GM18499 (cell line): ENCODE data around the gene LRIG3.
A peak's percentile ranks its signal among the peaks of the same experiment; 100 is the strongest.

Source experiments
- ATAC-seq: cut with Tn5 transposase; IDR thresholded peaks from one replicate; pipeline ENCODE4 v1.9.1; 2021; ENCODE audit warnings: moderate number of reproducible peaks; ENCODE audit not compliant: insufficient read depth, unreplicated experiment

LRIG3 gene

DNA sequence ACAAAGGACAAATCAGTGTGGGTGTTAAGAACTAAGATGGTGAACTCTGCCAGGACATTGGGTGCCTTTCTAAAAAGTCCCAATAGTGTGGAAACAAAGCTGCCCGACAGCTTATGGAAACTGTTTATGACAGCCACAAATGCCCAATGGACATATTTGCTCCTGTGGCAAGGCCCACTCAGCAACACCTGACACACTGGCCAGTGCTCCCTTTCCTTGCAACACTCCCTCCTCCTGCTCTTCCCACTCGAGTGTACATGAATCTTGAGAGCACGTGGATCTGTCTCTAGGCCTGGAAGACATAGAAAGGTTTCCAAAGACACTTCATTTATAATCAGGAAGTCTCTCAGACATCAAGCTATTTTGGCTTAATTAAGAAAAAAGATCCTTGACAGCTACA, 14.2 kb upstream of the LRIG3 start:
- ATAC-seq, result no peak

DNA sequence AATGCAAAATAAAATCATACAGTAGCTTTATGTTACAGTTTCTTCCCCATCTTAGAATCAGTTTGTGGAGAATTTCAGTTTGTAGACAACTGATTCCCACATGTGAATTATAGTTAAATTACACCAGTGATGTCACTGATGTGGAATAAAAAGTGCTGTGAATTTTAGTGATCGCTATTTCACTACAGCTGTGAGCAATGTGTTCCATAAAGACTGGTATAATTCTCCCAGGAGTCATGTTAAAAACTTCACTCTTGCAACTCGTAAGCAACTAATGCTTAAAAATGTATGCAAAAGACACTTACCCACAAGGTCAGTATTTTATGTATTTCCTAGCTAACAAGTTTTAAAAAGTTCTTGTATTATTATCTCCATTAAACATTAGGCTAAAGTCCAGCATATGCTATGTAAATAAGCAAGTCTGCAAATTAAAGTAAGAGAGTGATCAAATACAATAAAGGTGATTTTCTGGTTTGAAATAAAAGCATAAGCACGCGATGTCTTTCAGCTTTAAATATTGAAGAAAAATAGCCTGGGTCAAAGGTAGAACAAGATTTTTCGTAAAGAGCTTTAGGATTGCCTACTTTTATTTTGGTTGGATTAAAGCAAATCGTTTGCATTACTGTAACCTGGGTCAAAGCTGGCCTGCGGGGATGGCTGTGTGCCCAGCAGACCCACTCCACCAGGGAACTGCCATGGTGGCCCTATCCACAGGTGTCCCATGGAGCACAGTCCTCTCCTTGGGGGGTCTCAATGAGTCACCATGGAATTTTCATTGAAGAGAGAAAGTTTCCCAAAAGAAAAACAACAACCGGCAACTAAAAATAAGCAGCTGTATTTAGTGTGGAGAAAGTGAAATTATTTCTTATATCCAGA, 12.7 kb upstream of the LRIG3 start:
- ATAC-seq, result no peak

DNA sequence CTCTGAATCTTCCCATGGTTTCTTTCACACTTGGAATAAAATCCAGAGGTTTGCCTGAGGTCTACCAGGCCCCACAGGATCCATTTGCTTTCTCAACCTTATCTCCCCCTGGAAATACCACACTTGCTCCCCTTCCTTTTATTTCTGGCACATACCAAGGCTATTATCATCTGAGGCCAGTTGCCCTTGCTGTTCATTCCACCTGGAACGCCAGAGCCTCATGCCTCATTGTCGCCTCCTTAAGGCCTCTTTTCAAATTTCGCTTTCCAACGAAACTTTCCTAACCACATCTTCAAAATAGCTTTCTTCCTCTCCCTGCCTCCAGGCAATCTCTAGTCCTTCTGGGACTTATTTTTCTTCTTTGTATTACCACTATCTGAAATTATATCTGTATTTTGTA, 11.2 kb upstream of the LRIG3 start:
- no peak for ATAC-seq

DNA sequence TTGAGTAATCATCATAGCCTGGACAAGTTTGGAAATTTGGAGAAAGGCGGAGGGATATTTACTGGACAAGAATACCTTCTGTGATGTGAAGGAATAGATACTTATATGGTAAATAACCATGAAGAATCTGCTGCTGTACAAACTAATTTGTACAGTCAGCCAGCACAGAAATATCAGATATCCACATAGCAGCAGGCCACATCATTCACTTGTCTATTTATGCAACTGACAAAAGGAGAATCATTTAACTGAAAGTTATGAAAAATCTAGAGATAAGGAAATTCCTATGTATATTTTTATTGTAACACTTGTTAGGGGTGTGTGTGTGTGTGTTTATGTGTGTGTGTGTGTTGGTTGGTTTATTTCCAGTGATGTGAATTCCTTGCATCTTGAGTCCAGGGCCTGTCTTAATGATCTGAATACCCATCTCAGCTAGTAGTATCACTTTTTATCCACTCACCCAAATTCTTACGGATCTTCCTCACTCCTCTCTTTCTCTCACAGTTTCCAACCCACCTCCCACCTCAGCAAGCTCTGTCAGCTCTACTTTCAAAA, 10.5 kb upstream of the LRIG3 start:
- no peak for ATAC-seq

DNA sequence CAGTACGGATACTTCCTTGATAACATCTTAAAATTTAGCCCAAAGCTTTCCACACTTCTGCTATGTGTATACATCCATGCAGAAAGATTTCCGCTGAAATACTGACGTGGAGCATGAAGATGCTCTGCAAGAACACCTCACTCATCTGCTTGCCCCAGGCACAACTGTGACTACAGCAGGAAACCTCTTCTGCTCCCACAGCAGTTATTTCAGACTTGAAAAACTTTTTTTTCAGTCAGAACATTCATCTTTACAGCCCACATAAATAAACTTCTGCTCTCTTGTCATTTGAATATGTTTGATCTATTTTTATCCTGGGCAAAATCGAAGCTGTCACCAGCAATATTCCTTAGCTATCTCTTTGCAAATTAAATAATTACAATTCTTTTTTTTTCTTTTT, 6.8 kb upstream of the LRIG3 start:
- no peak for ATAC-seq

DNA sequence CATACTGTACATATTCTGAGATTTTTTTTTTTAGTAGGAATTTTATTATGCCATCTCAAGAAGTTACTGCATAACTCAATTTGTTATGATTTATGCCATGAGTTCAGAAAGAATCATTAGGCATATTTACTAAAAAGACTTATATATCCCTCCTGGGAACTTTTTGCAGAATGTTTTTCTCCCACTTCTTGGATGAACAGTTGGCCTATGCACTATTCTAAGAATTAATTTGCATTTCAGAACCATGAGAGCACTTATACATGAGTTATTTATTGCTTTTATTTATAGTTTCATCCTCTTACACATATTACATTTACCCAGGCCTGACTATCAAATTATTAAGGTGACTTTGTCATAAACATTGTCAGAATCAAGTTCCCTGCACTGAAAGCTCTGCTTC, 6.3 kb upstream of the LRIG3 start:
- no peak for ATAC-seq

DNA sequence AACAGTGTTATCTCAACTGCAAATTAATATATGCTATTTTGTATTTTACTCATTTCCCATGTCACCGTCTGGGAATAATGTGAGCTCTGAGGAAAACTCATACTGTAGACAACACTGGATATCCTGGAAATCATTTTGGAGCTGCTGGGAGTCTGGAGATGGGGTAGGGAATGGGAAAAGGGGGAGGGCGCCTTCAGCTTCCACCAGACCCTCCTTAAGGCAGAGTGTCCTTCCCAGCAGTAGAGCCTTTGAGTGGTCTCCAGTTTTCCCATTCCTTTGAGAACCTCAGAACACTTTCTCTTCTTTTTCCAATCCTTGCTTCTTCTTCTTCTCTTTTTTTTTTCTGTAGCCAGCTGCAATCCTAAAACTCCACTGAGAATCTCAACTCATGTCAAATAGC, 5.4 kb upstream of the LRIG3 start:
- no peak for ATAC-seq

DNA sequence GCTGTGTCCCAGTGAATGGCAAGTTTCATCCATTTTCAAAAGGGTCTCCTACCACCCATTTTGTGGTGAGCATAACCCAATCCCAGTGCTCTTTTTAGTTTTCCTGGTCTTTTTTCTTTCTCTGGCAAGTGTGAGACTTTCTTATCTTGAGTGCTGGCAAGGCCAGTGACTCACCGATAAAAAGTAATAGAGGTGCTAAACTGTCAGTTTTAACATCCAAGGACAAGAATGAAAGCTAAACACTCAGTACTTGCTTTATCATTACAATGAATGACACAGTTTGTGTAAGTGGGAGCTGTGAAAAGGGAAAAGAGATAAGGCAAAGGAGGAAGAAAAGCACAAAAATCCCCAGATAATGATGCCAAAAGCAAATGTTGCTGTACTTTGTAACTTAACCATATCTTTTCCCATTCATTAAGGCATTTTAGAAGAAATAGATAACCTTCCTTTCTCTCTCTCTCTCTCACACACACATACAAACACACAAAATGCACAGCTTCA, 4.9 kb upstream of the LRIG3 start:
- ATAC-seq, result no peak

DNA sequence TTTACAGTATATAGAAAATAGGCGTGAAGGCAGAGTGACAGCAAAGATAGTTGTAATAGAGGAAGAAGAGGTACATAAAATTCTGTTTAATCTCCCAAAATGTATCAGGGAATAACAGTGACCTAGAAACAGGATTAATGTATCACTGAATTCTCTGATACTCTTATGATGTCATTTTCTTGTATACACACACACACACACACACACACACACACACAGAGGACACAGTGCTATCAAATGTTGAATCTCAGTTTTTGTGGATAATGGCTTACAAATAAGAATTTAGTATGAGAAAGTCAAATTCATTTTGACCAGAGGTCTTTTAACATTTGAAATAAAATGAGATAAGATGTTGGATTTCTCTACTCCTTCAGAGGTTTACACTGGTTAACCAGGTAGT, 4.3 kb upstream of the LRIG3 start:
- no peak for ATAC-seq

DNA sequence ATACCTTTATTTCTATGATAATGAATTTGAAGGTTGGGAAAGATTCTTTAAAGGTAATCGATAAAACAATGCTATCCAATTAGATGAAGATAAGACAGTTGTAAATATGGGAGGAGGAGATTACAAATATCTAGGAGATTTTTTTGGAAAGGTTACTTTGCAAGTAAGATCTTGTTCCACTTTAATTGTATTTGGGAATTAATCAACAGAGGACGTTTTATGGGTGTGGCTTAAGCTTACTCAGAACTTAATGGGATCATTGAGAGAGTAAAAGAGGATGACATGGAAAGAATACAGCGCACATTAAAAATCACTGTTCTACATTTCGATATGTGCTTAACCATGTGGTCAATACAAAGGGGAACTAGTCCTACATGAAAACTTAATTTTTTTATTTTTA, 3.5 kb upstream of the LRIG3 start:
- no peak for ATAC-seq

DNA sequence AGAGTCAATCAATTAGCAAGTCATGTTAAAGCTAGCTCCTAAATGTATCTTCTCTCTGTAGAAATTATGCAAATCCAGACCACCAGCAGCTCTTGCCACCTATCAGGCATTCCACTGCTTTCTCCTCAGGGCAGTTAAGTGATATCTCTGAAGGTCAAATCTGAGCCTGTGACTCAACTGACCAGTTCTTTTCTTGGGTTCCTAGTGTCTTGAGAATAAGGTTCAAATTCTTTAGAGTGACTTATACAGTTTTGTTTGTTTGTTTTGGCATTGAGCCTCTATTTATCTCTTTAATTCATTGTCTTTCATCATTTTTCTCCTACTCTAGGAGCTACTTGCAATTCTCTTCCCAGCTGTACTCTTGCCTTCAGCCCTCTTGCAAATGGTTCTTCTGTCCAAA, 2.5 kb upstream of the LRIG3 start:
- no peak for ATAC-seq

DNA sequence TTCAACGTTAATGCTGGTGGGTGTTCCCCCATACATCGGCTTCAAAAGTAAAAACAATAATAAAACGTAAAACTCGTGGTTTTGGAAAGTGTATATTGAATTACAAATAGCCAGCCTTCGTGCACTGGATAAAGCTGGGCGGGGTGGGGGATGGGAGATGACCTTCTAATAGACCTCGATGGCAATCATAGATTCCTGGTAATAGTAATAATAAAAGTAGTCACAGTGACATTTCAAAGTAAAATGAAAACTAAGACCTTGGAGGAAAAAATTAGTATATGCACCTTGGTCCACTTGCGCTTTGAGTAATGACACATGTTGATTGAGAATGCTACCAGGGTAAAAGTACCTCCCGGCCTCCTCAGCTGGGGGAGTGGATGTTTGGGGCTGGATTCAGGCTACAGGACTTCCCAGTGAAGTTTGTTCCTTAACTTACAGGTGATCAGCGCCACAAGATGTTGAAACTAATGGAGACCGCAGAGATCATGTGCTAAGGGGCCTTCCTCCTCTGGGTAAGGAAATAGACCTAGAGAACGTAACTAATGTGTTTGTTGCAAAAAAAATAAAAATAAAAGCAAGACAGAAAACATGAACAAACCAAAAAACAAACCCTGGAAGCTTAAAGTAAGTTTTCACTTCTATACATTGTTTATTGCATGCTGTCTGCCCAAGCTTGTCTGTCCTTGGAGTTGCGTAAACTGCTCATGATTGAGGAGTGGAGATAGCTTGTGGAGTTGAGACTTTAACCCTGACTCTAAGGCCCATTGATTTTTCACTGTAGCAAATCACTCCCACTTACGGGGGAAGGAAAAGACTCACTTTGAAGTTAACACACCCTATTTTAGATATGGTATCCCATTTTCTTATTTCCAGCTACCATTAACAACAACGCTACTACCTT, 907 bp upstream of the LRIG3 start:
- ATAC-seq, result no peak

DNA sequence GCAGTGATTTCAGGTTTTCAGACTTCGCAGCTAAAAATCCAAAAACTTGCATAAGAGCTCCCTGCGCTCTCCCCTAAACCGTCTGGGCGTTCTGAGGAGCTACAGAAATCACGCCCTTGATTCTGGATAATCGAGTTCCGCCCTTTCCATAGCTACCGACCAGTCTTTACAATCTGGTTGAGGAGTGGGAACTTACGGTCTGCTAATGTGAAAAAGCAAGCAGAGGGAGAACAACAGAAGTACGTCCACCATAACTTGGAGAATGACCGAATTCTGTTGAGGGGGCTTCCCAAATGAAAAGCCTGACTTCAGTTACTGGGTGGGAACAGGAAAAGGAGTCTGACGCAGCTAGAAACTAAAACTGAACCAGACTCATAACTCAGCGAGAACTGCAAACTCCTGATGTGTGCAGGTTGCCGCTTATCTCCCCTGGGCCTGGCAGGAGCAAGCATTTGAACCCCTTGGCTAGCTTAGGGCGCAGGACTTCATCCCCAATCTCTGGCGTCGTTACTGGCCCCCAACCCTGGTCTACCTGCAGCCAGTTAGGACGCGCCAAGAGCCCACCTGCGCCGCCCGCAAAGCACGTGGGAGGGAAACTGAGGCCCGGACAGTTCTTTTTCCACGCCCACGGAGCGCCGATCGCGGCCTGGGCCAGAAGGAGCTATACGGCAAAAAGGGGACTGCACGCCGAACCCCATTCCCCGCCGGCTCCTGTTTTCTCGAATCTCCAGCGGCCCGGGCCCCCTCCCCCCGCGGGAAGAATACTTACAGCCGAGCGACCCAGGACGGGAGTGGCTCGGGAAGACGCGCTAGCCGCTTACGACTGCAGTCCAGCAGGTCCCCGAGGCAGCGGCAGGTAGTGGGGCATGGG, 838 bp downstream of the LRIG3 start:
- peak; percentile 23 for ATAC-seq

DNA sequence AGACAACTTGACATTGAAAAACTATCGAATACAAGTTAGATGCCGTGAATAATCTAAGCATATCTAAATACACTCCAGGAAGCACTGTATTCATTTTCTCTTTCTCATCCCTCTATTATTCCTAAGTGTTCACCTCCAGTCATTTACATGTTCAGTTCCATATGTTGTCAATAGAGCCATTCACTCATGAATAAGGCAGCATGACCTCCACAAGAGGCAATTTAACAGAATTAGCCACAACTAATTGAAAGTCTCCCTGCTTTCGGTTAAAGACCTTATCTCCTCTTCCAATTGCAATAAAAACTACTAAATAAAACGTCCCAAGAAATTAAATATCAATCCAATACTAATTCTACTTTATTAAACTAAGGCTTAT, 1.8 kb downstream of the LRIG3 start:
- ATAC-seq, result no peak

DNA sequence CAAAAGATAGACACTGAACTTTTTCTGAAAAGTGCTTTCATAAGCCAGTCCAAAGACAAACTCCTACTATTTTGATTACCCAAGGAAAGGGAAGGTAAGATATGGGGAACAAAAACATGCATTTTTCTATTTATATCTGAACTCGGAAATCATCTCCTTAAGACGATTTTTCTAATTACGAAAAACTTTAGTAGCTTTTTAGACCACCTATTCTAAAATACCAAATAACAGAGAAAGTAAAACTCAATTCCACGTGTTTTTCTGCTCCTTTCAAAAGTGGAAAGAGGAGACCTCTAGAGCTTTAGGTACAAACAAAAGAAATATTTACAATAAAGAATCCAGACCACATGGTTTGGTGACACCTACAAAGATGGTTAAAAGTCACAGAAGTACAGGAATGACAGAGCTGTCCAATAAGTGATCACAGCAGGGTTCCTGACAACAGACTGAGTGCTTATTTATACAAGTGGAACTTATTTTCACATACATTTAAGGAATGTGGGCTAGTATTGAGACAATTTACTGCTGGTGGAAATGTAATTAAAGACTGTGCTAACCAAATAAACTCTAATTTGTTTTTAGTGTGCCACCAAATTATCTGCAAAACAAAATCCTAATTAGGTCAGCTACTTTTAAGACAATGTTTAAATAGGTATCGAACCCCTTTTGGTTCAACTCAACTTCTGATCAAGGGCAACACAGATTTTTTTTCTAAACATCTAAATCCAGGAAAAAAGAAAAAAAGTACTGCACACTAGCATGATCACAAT, 2.4 kb downstream of the LRIG3 start:
- ATAC-seq, result no peak

DNA sequence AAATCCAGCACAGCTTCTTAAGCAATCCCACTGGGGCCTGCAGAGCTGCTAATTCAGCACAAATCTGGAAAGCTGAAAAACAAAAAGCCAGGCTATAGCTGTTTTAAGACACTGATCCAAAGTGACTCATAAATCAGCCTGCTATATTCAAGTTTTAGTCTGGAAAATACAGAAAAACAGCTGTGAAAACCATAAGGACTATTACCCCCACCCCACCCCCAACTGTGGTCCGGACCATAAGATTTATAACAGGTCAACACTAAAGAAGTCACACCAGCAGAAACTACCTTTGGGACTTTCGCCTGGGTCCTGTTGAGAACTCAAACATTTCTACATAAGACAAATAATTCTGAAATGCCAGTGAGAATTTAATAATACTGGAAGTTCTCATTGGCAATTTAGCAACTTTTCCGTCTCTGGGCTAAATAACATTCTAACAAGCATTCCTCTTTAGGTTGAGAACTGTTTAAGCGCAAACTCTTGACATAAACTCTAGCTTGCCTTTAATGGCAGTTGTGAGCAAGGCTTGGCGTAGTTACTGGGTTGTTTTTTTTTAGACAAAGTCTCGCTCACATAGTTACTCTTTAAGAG, 3.3 kb downstream of the LRIG3 start:
- ATAC-seq, result no peak

DNA sequence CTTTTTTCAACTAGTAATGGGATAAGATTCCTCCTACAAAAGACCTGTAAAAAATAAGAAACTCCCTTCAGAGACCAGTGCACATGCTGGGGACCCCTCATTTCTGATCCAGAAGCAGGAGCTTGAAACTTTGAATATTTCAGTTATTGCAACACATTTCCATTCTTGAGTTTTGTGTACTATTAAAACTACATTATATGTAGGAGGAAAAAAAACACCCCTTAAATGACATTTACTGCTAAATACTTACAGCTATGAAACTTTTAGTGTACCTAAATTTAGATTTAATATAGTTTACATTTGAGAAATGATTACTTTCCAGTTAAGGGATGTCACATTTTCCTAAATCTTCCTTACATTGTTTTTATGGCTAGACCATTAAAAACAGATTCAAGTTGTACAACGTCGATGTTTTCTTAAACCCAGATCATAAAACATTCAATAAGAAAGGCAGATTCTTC, 4.1 kb downstream of the LRIG3 start:
- ATAC-seq, result no peak

DNA sequence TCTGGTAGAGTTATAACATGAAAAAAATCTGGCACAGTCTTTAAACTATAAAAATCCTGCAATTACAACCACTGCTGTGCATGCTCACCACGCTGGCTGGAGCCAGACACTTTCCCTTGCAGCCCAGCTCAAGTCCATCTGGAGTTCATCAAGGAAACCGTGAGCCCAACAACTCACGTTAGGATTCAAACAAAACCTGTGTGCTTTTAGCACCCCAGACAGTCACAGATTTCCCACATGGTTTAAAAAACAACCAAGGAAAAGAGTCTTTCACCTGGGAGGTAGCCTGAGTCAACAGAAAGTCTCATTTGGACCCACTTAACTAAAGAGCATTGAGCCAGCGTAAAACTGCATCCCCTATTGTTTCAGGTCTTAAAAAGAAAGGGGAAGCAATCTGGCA, 4.7 kb downstream of the LRIG3 start:
- ATAC-seq, result no peak

DNA sequence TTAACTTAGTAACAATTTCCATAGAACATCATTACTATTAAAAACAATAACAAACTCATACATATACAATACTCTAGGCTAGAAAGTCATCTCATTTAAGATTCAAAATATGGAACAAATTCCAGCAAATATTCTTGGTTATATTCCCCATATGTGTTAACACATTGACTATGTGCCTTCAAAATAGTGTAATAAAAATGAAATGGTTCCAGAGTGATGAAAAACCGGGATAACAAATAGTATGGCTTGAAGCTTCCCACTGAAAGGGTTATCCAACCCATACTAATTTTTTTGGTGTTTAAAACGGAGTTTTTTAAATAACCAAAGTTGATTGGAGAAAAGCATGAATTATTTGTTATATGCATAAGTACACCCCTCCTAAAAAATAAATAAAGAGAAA, 5.3 kb downstream of the LRIG3 start:
- ATAC-seq, result no peak
